WTC11 (cell line): ENCODE data around the gene RHEB.

Experiments
- CTCF ChIP-seq: fragments of 200-600 bp; IDR thresholded peaks from 2 replicates; pipeline ENCODE4 v1.8.0; 2022; ENCODE audit warnings: antibody characterized with exemption
- E2F5 ChIP-seq: sonication (generic); formaldehyde crosslinking; IDR thresholded peaks from 2 replicates; pipeline ENCODE4 v1.8.1; 2022; ENCODE audit warnings: mild to moderate bottlenecking, moderate library complexity, missing genetic modification reagents
- EMX1 ChIP-seq: fragments of 250-450 bp; sonication (Bioruptor Pico); IDR thresholded peaks from 2 replicates; pipeline ENCODE4 v1.8.0; 2021; ENCODE audit warnings: mild to moderate bottlenecking
- STAT6 ChIP-seq: sonication (generic); formaldehyde crosslinking; conservative IDR thresholded peaks from 2 replicates; pipeline ENCODE4 v1.8.1; 2023; ENCODE audit warnings: mild to moderate bottlenecking, low read depth, missing genetic modification reagents, moderate library complexity
- USF2 ChIP-seq: sonication (generic); formaldehyde crosslinking; IDR thresholded peaks from 2 replicates; pipeline ENCODE4 v1.8.1; 2023; ENCODE audit warnings: mild to moderate bottlenecking, missing genetic modification reagents, moderate library complexity

GRCh38 chr7:151540146-151540545 lies 20.5 kb upstream of the RHEB start:
- TF ChIP-seq E2F5 (no peak), EMX1 (no peak), CTCF (no peak), USF2 (CRISPR knock-in tag) (no peak), STAT6 (CRISPR knock-in tag) (no peak)
